Neuronal stem cell (in vitro differentiated cells): ENCODE results near the gene ZSCAN1.

Source experiments
- DNase-seq: peaks from one replicate; pipeline ENCODE4 v3.0.0-alpha.2; 2013; ENCODE audit warnings: low spot score
- H2AFZ ChIP-seq: one replicate; pipeline ENCODE4 v1.6.1; 2013; ENCODE audit warnings: mild to moderate bottlenecking, low read length, inconsistent platforms
- H2AK5ac ChIP-seq: 2 replicates; pipeline ENCODE4 v1.6.1; 2013; ENCODE audit warnings: low read depth, mild to moderate bottlenecking, inconsistent platforms, low read length, moderate library complexity, mixed read lengths
- H2BK120ac ChIP-seq: 2 replicates; pipeline ENCODE4 v1.6.1; 2013; ENCODE audit warnings: low read depth, mild to moderate bottlenecking, inconsistent platforms, low read length, moderate library complexity, mixed read lengths
- H2BK12ac ChIP-seq: one replicate; pipeline ENCODE4 v1.6.1; 2013; ENCODE audit warnings: low read length, inconsistent platforms
- H2BK15ac ChIP-seq: 2 replicates; pipeline ENCODE4 v1.6.1; 2013; ENCODE audit warnings: mild to moderate bottlenecking, low read length, inconsistent platforms, mixed read lengths
- H2BK5ac ChIP-seq: one replicate; pipeline ENCODE4 v1.6.1; 2013; ENCODE audit warnings: inconsistent platforms, mild to moderate bottlenecking, low read length, moderate library complexity
- H3K14ac ChIP-seq: one replicate; pipeline ENCODE4 v1.6.1; 2013; ENCODE audit warnings: low read length, inconsistent platforms
- H3K18ac ChIP-seq: 2 replicates; pipeline ENCODE4 v1.6.1; 2013; ENCODE audit warnings: low read length, inconsistent platforms
- H3K23ac ChIP-seq: 2 replicates; pipeline ENCODE4 v1.6.1; 2013; ENCODE audit warnings: low read depth, mild to moderate bottlenecking, mixed read lengths, low read length, inconsistent platforms; ENCODE audit not compliant: poor library complexity
- H3K27ac ChIP-seq: replicated peaks from 3 replicates; pipeline ENCODE4 v1.5.1; 2013; ENCODE audit warnings: low read length, inconsistent platforms
- H3K27me3 ChIP-seq, 3 experiments: 2 replicates each; pipeline ENCODE4 v1.6.1; 2013; ENCODE audit warnings: low read length in 3 of 3, mild to moderate bottlenecking in 2 of 3, inconsistent platforms in 1 of 3, low read depth in 1 of 3, mixed read lengths in 1 of 3, moderate library complexity in 1 of 3; ENCODE audit not compliant: control insufficient read depth in 3 of 3, insufficient read depth in 3 of 3
- H3K36me3 ChIP-seq, 2 donors: replicated peaks in 1 of 2; 2 replicates each; pipeline ENCODE4 v1.6.1; 2013; ENCODE audit warnings: low read length in 2 of 2; ENCODE audit not compliant: control insufficient read depth in 2 of 2, insufficient read depth in 2 of 2
- H3K4ac ChIP-seq: 2 replicates; pipeline ENCODE4 v1.6.1; 2013; ENCODE audit warnings: inconsistent platforms, mild to moderate bottlenecking, low read length, moderate library complexity
- H3K4me1 ChIP-seq, 2 donors: 1 replicate in 1 of 2; 2 replicates in 1 of 2; pipeline ENCODE4 v1.6.1; 2013; ENCODE audit warnings: low read length in 2 of 2, low read depth in 1 of 2; ENCODE audit not compliant: control insufficient read depth in 2 of 2, insufficient read depth in 1 of 2
- H3K4me2 ChIP-seq: one replicate; pipeline ENCODE4 v1.6.1; 2013; ENCODE audit warnings: mild to moderate bottlenecking, low read length, inconsistent platforms; ENCODE audit not compliant: insufficient read depth, poor library complexity, severe bottlenecking
- H3K4me3 ChIP-seq, 2 donors: 2 replicates each; pipeline ENCODE4 v1.5.1; 2013; ENCODE audit warnings: low read length in 2 of 2, mild to moderate bottlenecking in 2 of 2, inconsistent platforms in 1 of 2, moderate library complexity in 1 of 2
- H3K79me1 ChIP-seq: one replicate; pipeline ENCODE4 v1.6.1; 2013; ENCODE audit warnings: low read depth, mild to moderate bottlenecking, inconsistent platforms, low read length, moderate library complexity
- H3K9ac ChIP-seq: one replicate; pipeline ENCODE4 v1.6.1; 2013; ENCODE audit warnings: mild to moderate bottlenecking, low read depth, low read length, inconsistent platforms; ENCODE audit not compliant: poor library complexity
- H3K9me3 ChIP-seq, 2 donors: replicated peaks in 1 of 2; 2 replicates each; pipeline versions ENCODE3 to v1.6.1; 2013; ENCODE audit warnings: low read length in 2 of 2, mild to moderate bottlenecking in 2 of 2, inconsistent platforms in 1 of 2, low read depth in 1 of 2, mixed read lengths in 1 of 2, moderate library complexity in 1 of 2; ENCODE audit not compliant: control insufficient read depth in 2 of 2, insufficient read depth in 1 of 2
- H4K8ac ChIP-seq: one replicate; pipeline ENCODE4 v1.6.1; 2013; ENCODE audit warnings: low read depth, mild to moderate bottlenecking, inconsistent platforms, low read length, moderate library complexity
- H4K91ac ChIP-seq: one replicate; pipeline ENCODE4 v1.6.1; 2013; ENCODE audit warnings: low read length, low read depth, mild to moderate bottlenecking, inconsistent platforms; ENCODE audit not compliant: poor library complexity
- WGBS, 2 donors: extraction: QIAGEN DNeasy Blood & Tissue Kit; methylation state at CpG; one replicate each; pipeline ENCODE4 v1.1.7; 2013; ENCODE audit warnings: missing lambda C conversion rate in 2 of 2, mixed read lengths in 1 of 2; ENCODE audit not compliant: insufficient read length in 2 of 2, insufficient replicate concordance in 1 of 2; ENCODE audit errors: extremely low coverage in 2 of 2; 5-methylcytosine and 5-hydroxymethylcytosine counted together

The ZSCAN1 gene

GRCh38 chr19:58086825-58087710, 53.2 kb downstream of the ZSCAN1 start:
- Histone ChIP-seq H3K4ac (peak overlapping the region; percentile 17), H2BK5ac (no peak overlapping the region), H3K36me3 (peaks cover 57 to 83% of the 10 kb centered on the region in 2 donors)

GRCh38 chr19:58088521-58089052, 54.8 kb downstream of the ZSCAN1 start:
- no peak for DNase-seq
- Histone ChIP-seq H3K23ac (no peak overlapping the region), H3K36me3 (peaks cover 57 to 94% of the 10 kb centered on the region in 2 donors), H2BK120ac (no peak overlapping the region), H4K8ac (no peak overlapping the region), H3K14ac (no peak overlapping the region), H3K9me3 (peaks cover 26 to 92% of the 10 kb centered on the region in 2 donors), H3K79me1 (peaks cover 11% of the 10 kb centered on the region), H3K4me1 (peaks cover 0 to 1% of the 10 kb centered on the region in 2 donors), H3K18ac (no peak overlapping the region), H2BK15ac (no peak overlapping the region), H3K4me2 (no peak overlapping the region), H2AK5ac (no peak overlapping the region), H2BK12ac (no peak overlapping the region), H2AFZ (no peak overlapping the region), H2BK5ac (no peak overlapping the region), H3K9ac (no peak overlapping the region), H3K4ac (no peak overlapping the region), H3K27me3 (no peaks in the 10 kb centered on the region), H3K4me3 (peak overlapping the region in 1 of 2 donors; percentile 6), H4K91ac (peak overlapping the region; percentile 24), H3K27ac (no peak overlapping the region)
- no CpG with 5 or more reads among the region's 13 CpGs for WGBS, 2 donors

More at GRCh38 chr19:58086825-58087710, 53.2 kb downstream of the ZSCAN1 start:
- H4K8ac ChIP-seq: no peak overlapping the region
- H3K27ac ChIP-seq: no peak overlapping the region
- no CpG with 5 or more reads among the region's 23 CpGs for WGBS, 2 donors
- H2BK15ac ChIP-seq: no peak overlapping the region
- no peaks in the 10 kb centered on the region for H3K27me3 ChIP-seq
- peaks cover 32 to 91% of the 10 kb centered on the region in 2 donors for H3K9me3 ChIP-seq
- H3K4me1 ChIP-seq: no peaks in the 10 kb centered on the region
- DNase-seq: no peak
- H3K9ac ChIP-seq: peak overlapping the region; percentile 21
- H4K91ac ChIP-seq: no peak overlapping the region
- H3K4me3 ChIP-seq: no peak overlapping the region
- no peak overlapping the region for H2AFZ ChIP-seq
- H3K79me1 ChIP-seq: peaks cover 6% of the 10 kb centered on the region
- H3K23ac ChIP-seq: no peak overlapping the region
- H3K14ac ChIP-seq: no peak overlapping the region
- no peak overlapping the region for H3K18ac ChIP-seq
- peak overlapping the region; percentile 46 for H2AK5ac ChIP-seq
- no peak overlapping the region for H2BK12ac ChIP-seq
- H2BK120ac ChIP-seq: no peak overlapping the region
- no peak overlapping the region for H3K4me2 ChIP-seq

- H3K4ac ChIP-seq: no peak overlapping the region
- peaks cover 16 to 90% of the 10 kb centered on the region in 2 donors for H3K9me3 ChIP-seq
- no peaks in the 10 kb centered on the region for H3K27me3 ChIP-seq
- H3K36me3 ChIP-seq: peaks cover 46 to 91% of the 10 kb centered on the region in 2 donors
- peaks cover 13% of the 10 kb centered on the region for H3K79me1 ChIP-seq
- H3K9ac ChIP-seq: no peak overlapping the region
- H3K23ac ChIP-seq: no peak overlapping the region
- no peak overlapping the region for H3K4me3 ChIP-seq
- no peak overlapping the region for H2BK120ac ChIP-seq
- H3K27ac ChIP-seq: no peak overlapping the region
- H3K18ac ChIP-seq: no peak overlapping the region
- H2BK5ac ChIP-seq: no peak overlapping the region
- no peak overlapping the region for H2BK12ac ChIP-seq
- H3K4me2 ChIP-seq: no peak overlapping the region
- no peak for DNase-seq
- no peak overlapping the region for H4K8ac ChIP-seq
- no peak overlapping the region for H2BK15ac ChIP-seq
- no peak overlapping the region for H2AK5ac ChIP-seq
- no peak overlapping the region for H3K14ac ChIP-seq
- no peak overlapping the region for H2AFZ ChIP-seq
- no CpG with 5 or more reads among the region's 16 CpGs for WGBS, 2 donors
- peaks cover 0 to 1% of the 10 kb centered on the region in 2 donors for H3K4me1 ChIP-seq
- H4K91ac ChIP-seq: no peak overlapping the region
Measured at GRCh38 chr19:58089846-58090245, 56.0 kb downstream of the ZSCAN1 start.
